Omental fat pad (tissue), 4 donors: Measurements from ENCODE around the gene ROBO2. TPM values are rescaled to one million over a fixed set of nuclear protein-coding genes. Genes with fewer than 3 reads are reported as not detected.

ENCODE experiments used
- ATAC-seq: fragments of 150-250 bp; one replicate; pipeline ENCODE4 v1.9.1; 2016; ENCODE audit warnings: mild to moderate bottlenecking, moderate library complexity; ENCODE audit not compliant: low FRiP score
- DNase-seq: peaks from one replicate; pipeline ENCODE4 v3.0.0-alpha.2; 2019; ENCODE audit warnings: low spot score
- CTCF ChIP-seq, 3 donors: fragments of 450-650 bp; IDR thresholded peaks; one replicate each; pipeline ENCODE4 v1.5.1; 2016 to 2017; ENCODE audit warnings: antibody characterized with exemption in 3 of 3, mild to moderate bottlenecking in 3 of 3, moderate library complexity in 2 of 3
- total RNA-seq, 4 donors: library from RNA; depleted of rRNA; stranded (reverse); fragments of >200 nt; gene quantifications; one replicate each; pipeline ENCODE4 v1.1.0, GENCODE V29; 2016

ROBO2 gene
- total RNA-seq, 4 donors from 2014 or later: 0.12 to 1.3 (median 1.1) TPM

GRCh38 chr3:77414881-77415280, 375.0 kb downstream of the ROBO2 start:
- no peak for DNase-seq
- no peak for TF ChIP-seq CTCF (IDR thresholded peaks at IDR 0.05)
- ATAC-seq: no peak

- no peak for TF ChIP-seq CTCF (IDR thresholded peaks at IDR 0.05)
- no peak for DNase-seq
- no peak for ATAC-seq
These were observed 380.4 kb downstream of the ROBO2 start for GRCh38 chr3:77420336-77420735.

GRCh38 chr3:77421916-77422315, 382.0 kb downstream of the ROBO2 start:
- TF ChIP-seq CTCF (IDR thresholded peaks at IDR 0.05): no peak
- ATAC-seq: no peak
- DNase-seq: no peak

GRCh38 chr3:77426531-77426930, 386.6 kb downstream of the ROBO2 start:
- no peak for ATAC-seq
- DNase-seq: no peak
- TF ChIP-seq CTCF (IDR thresholded peaks at IDR 0.05): no peak

GRCh38 chr3:77427528-77427927, 387.6 kb downstream of the ROBO2 start:
- ATAC-seq (no peak), DNase-seq (no peak)
- TF ChIP-seq CTCF (IDR thresholded peaks at IDR 0.05): no peak

- TF ChIP-seq CTCF (IDR thresholded peaks at IDR 0.05): no peak
- no peak for ATAC-seq
- DNase-seq: no peak
These were observed 397.0 kb downstream of the ROBO2 start for GRCh38 chr3:77436908-77437307.

GRCh38 chr3:77446084-77446483, 406.2 kb downstream of the ROBO2 start:
- no peak for TF ChIP-seq CTCF (IDR thresholded peaks at IDR 0.05)
- DNase-seq (no peak), ATAC-seq (no peak)
